Hematopoietic multipotent progenitor cell treated with erythropoietin and hydrocortisone succinate and interleukin-3 and kit ligand, for 17 days (in vitro differentiated cells): ENCODE results near the gene OTX1.

ENCODE experiments used
- DNase-seq: peaks from one replicate; pipeline ENCODE4 v3.0.0-alpha.2; 2015; ENCODE audit warnings: low spot score

The OTX1 gene

GRCh38 chr2:63047321-63048279 is 3.0 kb upstream of the OTX1 start:
- DNase-seq, result no peak

DNA sequence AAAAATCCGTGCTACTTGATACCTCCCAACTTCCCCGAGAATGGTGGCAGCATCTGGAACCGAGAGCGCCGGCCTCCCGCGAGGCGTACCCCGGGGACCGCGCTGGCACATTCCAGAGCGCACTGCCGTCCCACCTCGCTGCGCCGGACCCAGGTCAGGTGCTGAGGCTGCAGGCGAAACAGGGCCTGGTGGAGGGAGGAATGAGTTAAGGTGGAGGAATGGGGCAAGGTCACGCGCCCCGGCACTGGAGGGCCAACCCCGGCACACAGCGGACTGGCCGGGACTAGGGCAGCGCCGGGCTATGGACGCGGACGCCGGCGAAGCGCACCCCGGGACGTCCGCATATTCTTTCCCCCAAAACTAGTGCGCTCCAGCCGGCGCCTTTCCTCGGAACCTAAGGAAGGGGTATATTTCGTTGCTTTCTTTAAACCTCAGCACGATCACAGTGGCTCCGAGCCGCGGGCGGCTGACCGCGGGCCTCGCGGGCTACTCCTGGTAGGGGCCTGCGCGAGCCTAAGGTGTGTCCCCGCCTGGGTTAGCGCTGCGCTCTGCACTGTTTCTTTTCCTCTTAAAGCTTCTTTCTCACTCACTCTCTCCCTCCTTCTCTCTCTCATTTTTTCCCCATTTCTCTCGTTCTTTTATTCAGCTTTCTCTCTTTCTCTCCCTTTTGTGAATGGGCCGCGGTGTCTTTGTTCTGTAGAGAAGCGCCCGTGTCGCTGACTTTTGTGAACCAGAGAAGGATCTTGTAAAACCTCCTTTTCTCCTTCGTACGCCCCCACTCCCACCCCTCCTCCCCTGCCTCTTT is 2.1 kb upstream of the OTX1 start:
- no peak for DNase-seq

DNA sequence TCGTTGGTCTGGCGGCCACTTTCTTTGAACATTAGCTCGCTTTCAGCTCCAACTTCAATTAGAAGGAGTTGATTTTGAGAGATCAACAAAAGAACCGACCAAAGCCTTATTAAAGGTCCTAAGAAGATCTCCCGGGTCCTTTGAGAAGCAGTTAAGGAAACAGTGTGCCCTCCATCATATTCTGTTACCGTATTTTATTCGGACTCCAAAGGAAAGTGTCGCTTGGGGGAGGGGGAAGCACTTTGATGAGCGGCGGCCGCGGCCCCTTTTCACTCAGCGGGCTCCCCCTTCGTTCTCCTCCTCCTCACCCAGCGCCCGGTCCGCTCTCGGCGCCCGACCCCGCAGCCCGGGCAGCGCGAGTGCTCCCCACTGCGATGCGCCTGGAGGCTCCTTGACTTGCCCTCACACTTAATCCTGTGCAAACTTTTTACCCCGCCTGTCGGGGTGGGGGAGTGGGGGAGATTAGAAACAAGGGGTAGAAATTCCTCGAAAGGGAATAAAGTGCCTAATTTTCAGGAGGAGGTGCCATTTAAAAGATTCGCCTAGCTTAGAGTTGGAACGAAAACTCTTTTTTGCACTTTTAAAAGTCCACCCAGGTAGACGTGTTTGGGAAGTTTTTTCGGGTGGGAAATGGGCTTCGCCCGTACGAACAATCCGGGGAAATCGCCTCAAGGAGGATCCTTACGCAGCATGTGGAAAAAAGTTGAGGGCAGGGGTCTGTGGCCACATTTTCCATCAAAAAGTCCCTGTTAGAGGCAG is 1.2 kb upstream of the OTX1 start:
- no peak for DNase-seq

GRCh38 chr2:63049970-63050333 is 678 bp upstream of the OTX1 start:
- no peak for DNase-seq

DNA sequence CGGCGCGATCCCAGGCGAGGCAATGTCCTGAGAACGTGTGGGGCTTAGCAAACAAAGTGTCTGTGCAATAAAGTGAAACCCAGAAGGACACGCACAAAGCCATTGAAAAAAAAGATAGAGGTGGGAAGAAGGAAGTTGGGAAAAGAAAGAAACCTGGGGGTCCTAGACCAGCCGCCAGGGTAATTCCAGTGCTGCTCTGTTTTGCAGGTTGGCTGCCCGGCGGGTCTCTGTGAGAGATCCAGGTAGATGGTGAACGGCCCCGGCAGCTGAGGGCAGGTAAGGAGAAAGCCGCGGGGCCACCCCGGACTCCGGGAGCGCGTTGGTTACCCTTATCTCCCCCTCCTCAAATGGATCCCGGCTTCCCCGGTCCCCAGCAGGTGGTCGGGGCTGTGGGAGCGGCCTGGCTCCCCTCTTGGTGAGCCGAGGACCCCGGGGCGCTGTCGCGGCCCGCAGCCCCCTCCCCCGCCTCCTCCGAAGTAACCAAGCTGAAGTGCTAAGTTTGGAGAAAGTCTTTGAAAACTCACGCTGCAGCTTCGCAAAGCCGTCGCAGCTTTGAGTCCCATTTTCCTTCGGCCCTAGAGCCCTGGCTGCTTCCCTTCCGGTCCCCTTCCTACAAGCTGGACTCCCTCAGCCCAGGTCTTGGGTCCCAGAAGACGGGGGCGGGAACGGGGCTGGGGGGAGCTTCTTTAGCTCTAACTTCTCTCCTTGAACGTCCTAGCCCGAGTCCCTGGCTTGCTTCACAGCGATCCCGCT is 588 bp downstream of the OTX1 start:
- no peak for DNase-seq

DNA sequence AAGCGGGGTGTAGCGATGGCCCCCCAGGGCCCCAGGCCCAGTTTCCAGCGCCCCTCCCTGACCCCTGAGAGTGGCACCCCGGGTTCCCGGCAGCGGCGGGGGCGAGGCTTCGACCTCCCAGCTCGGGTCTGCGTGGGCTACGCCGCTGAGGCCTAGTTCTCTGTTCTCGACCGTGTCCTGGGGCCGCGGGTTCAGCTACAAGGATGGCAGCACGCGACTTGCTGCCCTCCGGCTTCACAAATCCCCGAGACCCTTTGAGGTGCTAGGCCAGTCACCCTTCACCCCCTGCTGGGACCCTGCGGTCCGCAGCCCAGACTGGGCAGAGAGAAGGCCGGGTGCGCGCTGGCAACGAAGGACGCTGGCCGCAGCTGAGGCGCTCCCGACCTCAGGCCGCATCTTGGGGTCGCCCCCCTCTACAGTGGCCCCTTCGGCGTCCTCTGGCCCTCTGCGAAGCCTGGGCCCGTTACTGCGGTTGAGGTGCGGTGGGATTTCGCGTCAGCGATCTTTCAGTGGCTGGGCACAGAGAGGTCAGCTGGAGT is 1.2 kb downstream of the OTX1 start:
- no peak for DNase-seq

DNA sequence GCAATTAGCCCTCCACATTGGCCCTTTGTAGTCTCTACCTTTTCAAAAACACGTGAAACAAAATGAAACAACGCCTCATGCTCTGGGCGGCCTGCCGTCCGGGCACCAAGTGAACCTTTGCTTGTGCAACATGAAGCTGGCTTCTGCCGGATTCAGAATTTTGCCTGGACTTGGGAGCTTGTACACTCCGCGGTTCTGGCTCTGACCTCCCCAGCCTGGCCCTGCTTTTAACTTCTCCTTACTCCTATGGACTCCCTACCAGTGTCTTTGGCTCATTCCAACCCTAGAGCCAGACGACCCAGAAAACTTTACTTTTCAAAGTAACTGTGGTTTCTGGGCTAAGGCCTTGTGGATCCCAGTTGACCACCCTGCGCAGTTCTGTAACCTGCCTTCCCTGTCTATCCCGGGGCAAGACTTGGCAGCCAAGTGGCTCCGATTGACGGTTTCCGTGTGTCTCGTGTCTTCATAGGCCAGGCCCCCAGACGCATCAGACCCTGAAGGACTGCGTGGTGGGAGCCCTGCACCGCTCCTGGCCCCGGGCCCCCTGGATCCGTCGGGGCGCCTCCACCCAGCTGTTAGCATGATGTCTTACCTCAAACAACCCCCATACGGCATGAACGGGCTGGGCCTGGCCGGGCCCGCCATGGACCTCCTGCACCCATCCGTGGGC is 1.9 kb downstream of the OTX1 start:
- no peak for DNase-seq

DNA sequence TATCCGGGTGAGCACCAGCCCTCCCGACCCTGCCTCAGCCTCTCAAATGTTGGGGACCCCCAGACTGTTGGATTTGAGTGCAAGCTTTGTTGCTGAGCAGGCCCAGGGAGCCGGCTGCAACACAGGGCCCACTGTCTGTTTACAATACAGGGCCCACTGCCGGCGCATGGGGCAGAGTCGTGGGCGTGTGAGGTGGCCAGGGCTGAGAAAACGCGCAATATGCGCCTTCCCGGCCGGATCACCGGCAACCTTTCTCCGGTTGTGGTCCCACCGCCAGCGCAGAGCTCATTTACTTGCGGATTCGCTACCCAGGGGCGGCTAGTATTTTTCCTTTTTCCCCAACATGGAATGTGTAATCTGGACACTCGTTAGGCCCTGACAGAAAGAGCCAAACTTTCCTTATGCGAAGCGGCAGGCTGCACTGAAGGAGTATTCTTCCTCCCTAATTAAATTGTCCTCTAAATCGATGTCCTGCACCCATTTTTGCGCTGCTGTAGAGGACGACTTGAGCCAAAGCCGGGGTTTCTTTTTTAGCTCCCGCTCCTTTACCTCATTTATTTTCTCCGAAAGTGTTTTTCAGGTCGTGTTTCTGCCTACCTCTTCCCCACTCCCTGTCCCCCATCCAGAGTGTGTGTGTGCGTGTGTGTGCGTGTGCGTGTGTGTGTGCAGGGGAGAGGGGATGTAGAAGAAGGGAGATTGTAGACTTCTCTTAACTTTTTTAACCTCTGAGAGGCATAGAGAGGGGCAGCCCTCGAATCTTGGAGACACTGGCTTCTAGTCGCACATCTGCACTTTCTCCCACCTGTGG is 2.7 kb downstream of the OTX1 start:
- no peak for DNase-seq

DNA sequence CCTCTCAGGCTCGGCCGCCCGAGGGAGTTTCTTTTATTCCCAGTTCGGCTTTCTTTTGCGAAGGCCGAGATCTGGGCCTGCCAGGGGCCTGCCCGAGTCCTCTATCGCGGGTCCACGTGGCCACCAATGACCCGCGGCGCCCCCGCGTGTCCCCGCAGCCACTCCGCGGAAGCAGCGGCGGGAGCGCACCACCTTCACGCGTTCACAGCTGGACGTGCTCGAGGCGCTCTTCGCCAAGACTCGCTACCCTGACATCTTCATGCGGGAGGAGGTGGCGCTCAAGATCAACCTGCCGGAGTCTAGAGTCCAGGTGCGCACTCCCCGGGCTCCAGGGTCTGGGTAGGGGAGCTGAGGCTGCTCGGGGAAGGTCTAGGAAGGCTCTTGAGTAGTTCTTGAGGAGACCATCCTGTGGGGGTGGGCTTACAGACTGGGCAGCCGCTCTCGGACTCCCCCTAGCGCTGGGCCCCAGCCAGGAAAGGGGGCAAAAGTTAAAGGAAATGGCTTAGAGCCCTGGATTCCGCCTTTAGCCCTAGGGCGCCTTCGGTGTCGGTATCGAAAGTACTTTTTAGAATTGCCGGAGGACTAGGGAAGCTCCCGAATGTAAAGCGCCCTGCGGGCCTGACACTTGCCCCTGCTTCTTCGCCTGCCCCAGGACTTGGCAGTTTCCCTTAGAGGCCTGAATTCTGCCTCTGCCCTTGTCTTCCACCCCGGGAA is 3.4 kb downstream of the OTX1 start:
- no peak for DNase-seq

DNA sequence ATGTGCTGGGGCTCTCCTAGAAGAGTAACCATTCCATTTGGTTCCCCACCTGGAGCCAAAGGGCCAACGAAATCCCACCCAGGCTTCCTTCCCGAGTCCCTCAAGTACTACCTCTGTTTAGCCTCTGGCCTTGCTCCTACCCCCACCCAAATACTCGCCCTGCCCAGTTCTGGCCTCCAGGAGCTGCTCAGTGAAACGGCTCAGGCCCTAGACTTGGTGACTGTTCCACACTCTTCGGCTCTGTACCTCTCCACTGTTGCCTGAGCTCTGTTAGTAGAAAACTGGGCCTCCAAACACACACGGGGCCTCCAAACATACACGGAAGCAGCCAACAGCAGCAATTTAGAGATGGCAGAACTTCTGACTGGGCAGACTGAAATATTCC is 4.2 kb downstream of the OTX1 start:
- DNase-seq, result no peak

GRCh38 chr2:63055226-63056106 is 4.8 kb downstream of the OTX1 start:
- DNase-seq, result no peak

DNA sequence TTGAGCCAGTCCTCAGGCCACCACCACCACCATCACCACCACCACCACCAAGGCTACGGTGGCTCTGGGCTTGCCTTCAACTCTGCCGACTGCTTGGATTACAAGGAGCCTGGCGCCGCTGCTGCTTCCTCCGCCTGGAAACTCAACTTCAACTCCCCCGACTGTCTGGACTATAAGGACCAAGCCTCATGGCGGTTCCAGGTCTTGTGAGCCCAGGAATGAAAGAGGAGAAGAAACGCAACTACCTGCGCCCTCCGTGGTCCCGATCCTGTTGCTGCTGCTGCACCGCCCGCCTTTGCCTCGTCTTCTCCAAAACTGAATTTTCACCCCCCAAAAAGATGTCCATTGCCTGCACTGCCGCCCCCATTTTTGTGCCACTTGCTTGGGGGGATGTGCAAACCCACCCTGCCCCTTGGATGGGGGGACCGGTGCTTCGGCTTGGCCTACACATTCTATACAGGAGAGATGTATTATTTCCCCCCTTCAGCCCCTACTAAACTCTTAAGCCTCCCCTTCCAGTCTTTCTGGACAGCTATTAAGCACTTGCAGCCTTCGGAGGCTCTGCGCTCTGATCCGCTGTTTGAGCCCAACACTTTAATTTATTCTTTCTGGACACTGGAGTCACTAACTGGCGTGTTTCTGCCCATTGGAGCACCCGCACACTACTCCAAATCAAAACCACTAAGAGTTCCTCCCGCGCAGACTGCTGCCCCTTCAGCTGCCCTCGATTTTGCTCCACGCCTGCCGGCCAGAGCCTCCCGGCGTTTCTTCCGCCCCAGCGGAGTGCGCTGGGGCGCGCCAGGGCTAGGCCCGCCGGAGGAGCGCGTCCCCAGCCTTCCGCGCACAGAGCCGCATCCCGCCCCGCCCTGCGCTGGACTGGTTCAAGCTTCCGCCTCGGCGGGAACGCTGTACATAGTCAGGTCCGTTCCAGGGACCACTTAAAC is 5.7 kb downstream of the OTX1 start:
- no peak for DNase-seq

- DNase-seq, result no peak
Measured at GRCh38 chr2:63057249-63058143, 6.9 kb downstream of the OTX1 start.

- DNase-seq, result no peak
Measured at GRCh38 chr2:63058144-63058920, 7.7 kb downstream of the OTX1 start.
